ENCODE measurements around the gene TSGA10.
"Not testable (repeated sequence)": the region's sequence is repeated elsewhere in the genome, so short reads cannot be mapped to it uniquely, and the experiment has no call there.

The TSGA10 gene

DNA sequence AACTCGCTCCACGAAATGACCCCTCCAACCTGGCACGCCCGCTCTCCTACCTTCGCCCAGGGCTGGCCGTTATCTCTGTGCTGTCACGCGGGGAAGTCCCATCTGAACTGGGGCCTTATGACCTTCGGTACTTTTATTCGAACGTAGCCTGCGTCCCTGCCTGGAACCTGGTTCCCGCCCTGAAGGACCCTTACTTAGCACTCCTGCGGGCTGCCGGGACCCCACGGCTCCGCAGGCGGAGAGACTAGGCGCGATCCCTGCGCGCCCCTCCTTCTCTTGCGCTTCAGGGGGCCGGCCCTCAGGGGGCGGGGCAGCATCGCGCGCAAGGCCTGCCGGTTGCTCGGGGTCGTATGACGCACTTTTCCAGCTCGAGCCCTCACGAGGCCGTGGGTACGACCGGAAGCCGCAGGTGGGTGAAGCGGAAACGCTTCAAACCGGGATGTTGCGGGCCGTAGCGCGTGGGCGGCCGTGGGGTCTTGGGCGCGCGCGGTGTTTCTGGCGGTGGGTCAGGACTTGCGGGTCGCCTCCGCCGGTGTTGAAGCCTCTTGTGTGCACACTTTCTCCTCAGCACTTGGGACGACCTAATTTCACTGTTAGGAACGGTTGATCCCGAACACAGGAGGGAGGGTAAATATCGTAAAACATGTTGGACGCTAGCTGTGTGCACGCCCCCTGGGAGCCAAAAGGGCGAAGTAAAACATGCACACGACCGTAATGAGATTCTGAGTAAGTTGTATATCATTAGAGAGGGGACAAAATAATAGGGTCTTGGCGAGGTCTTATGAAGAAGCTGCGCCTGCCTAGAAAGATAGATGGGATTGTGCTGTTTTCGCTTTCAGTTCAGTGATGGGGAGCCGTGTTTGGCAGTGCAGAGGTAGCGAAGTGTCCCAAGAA is at the start of gene TSGA10, which contains the start of gene LIPT1:
TSGA10 (minus strand) TSS at position 300 of the 894 bp plus-strand sequence. CDS start 45,503 bp downstream, outside the sequence.
LIPT1 (plus strand) TSS at position 325 of the 894 bp plus-strand sequence. CDS start 6,991 bp downstream, outside the sequence.
- DNase-seq (ENCODE audit: low read depth), result peak; percentile 88

DNA sequence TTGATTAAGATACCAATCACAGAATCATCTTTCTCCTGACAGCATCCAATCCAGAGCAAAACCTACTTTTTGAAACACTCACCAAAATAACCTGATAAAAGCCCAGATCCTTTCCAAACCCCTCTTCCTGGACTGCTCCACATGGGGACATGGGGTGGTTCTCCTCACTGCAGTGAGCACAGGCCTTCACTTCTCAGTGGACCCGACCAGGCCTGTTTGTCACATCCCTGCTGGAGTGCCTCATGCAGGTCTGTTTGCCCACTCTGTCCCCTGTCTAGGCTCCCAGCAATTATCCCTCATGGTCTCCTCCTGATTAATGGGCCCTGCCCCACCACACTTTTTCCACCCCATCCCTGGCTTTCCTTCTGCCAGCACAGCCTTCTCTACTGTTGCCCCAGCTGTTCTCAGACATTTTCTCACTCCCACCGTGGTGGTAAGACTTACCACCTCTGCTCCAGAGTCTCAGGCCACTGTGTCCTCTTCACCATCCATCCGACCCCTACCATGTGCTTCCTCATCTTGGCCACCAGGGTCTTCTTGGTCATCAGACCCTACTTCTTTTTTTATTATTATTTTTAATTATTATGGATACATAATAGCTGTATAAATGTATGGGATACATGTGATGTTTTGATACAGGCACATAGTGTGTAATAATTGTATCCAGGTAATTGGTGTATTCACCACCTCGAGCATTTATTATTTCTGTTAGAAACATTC is 47.4 kb upstream of the TSGA10 start:
- DNase-seq (ENCODE audit: low read depth), result no peak

DNA sequence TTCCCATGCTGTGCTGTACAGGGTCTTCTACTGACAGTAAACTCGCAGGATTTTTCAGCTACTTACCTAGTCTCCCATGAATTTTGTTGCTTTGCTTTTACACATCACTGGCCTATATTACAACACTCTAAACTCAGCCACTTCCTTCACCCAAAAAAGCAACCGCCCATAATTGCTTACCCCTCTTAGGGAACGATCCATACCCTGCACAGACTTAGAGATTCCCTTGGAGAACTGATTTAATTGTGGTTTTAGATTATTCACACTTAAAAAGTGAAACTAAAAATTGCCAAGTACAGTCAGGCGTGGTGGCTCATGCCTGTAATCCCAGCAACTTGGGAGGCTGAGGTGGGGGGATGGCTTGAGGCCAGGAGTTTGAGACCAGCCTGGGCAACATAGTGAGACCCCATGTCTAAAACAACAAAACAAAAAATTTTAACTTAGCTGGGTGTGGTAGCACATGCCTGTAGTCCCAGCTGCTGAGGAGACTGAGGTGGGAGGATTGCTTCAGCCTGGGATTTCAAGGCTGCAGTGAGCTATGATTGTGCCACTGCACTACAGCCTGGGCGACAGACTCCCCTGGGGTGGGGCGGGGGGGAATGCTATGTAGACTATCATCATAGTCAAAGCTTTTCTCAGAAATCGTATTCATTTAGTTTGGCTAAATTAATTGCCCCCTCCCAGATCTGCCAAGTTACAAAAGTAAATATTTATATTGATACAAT is 45.5 kb upstream of the TSGA10 start:
- no peak for DNase-seq (ENCODE audit: low read depth)

DNA sequence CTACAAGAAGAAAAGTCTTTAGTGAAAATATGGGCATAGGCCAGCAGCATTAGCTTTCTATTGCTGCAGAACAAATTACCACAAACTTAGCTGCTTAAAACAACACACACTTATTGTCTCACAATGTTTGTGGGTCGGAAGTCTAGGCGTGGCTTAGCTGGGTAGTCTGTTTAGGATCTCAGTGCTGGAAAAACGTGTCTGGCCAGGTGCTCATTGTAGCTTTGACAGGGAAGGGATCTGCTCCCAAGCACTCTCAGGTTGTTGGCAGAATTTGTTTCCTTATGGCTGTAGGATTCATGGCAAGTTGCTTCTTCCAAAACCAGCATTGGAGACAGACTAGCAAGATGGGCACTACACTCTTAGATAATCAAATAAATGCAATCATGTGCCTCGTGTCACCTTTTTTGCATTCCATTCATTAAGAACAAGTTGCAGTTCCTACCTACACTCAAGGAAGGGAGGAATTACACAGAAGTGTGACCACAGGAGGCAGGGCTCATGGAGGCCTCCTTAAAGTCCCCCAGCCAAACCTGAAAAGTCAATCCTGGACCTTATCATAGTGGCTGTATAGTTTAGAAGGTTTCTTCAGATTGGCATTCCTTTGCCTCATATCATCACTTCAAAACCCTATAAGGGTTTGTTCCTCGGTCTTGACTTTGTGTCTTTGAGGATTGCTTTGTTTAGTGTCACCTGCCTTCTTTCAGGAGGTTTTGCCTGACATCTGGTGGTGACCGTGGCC is 43.5 kb upstream of the TSGA10 start:
- no peak for DNase-seq (ENCODE audit: low read depth)

DNA sequence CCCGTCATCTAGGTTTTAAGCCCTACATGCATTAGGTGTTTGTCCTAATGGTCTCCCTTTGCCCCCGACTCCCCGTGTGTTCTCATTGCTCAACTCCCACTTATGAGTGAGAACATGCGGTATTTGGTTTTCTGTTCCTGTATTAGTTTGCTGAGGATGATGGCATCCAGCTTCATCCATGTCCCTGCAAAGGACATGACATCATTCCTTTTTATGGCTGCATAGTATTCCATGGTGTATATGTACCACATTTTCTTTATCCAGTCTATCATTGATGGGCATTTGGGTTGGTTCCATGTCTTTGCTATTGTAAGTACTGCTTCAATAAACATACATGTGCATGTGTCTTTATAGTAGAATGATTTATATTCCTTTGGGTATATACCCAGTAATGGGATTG is 37.6 kb upstream of the TSGA10 start:
- not testable (repeated sequence) for DNase-seq (ENCODE audit: low read depth)

DNA sequence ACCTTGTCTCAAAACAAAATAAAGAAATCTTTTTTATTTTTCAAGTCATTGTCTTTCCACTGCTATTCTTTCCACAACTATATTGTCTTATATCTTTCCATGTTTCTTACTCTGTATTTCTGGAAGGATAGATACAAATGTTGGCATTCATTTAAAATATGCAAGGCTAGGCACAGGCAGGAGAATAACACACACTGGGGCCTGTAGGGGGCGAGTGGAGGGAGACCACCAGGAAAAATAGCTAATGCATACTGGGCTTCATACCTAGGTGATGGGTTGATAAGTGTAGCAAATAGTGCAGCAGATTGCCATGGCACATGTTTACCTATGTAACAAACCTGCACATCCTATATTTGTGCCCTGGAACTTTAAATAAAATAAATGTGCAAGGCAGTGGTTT is 35.8 kb upstream of the TSGA10 start:
- no peak for DNase-seq (ENCODE audit: low read depth)

DNA sequence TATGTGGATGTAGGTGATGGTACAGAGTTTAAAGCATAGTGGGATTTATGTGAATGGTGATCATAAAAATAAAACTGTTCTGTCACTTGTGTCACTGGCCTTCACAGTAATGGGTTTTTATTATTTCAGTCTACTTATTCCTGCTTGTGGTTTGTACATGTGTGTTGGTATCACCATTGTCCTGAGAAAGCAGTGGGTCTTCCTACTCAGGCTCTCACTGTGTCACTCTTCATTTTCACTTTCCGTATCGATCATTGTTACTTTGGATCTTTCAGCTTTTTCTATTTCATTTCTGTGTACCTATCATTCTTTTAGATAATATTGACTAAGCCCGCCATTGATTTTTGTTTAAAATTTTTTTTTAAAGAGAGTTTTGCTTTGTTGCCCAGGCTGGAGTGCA is 33.6 kb upstream of the TSGA10 start:
- DNase-seq (ENCODE audit: low read depth), result no peak

DNA sequence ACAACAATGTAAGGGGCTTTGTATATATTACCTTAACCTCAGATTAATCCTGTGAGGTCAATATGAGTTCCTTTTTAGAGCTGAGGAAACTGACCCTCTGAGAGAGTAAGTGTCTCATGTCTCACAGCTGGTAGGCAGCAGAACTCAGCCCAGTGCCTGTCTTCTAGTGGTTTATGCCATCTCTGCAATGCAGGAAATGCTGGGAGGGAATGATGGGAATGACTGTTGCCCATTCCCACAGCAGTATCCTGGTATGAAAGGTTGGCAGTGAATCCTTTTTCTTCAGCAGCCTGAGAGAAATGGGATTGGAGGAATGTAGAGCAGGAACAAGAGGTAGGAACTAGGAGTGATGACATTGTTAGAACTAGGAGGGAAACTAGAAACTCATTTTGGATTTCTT is 32.3 kb upstream of the TSGA10 start:
- peak; percentile 27 for DNase-seq (ENCODE audit: low read depth)

DNA sequence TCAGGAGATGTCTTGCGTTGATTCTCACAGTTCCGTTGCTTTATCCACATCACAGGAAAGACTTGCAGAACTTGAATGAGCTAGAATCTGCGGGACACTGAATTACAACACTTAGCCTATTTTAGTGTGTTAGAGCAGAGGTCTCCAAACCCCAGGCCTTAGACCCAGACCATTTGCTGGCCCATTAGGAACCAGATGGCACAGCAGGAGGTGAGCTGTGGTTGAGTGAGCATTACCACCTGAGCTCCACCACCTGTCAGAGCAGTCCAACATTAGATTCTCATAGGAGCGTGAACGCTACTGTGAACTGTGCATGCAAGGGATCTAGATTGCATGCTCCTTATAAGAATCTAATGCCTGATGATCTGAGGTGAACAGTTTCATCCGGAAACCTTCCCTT is 30.1 kb upstream of the TSGA10 start:
- no peak for DNase-seq (ENCODE audit: low read depth)

DNA sequence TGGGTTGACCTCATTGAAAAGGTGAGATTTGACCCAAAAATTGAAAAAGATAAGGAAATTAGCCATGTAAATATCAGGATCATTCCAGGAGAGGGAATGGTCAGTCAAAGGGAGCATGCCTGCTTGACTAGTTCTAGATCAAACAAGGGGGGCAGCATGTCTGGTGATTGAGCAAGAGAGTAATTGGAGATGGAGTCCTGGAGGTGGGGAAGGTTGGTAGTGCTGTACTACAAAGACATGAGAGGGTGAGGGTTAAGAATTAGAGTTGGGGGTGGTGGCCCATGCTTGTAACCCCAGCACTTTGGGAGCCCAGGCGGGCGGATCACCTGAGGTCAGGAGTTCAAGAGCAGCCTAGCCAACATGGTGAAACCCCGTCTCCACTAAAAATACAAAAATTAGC is 28.3 kb upstream of the TSGA10 start:
- DNase-seq (ENCODE audit: low read depth), result no peak

GRCh38 chr2:99181624-99182000 is 26.9 kb upstream of the TSGA10 start:
- peak; percentile 13 for DNase-seq (ENCODE audit: low read depth)

DNA sequence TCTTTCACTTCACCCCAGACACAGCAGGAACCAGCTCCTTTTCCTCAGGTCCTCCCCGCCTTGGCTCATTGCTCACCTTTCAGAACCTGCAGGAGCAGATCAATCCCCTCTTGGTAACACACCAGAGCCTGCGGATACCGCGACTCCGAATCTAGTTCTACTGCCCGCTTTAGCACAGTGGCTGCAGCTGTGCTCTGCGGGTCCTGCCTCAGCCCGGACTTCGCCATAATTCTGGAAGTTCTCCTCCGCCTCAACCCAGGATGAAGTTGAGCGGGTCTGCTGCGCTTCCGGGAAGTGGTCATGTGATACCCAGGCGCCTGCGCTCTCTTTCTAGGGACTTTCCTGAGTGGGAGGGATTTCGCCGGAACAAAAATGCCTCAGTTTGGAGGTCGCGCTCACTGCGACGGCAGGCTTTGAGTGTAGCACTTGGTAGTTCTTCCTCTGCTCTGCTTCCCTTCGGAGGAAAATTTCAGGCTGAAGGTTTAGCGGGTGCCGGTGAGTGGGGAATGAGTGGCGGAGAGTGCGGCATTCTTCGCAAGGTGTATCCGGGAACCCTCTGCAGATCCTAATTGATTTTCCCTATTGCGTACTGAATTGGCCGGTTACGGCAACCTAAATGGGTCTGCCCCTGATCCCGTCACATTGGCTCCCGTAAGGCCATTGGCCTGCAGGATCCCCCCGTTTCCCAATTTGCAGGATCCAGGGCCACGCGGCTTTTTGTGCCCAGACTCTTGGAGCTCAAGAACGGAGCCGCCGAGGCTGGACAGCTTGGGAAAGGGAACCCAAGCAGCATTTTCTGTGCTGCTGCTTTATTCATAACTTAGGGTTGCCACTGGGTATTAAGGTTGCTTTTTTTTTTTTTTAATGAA is 26.2 kb upstream of the TSGA10 start, which contains the start of the genes MITD1 and MRPL30:
MITD1 (minus strand) TSS at position 304 of the 869 bp plus-strand sequence; CDS start at position 227, 77 bp downstream.
MRPL30 (plus strand) TSS at position 430 of the 869 bp plus-strand sequence. CDS start 5,020 bp downstream, outside the sequence.
- peak; percentile 96 for DNase-seq (ENCODE audit: low read depth)

- DNase-seq (ENCODE audit: low read depth), result no peak
Observed at GRCh38 chr2:99171377-99172140, 16.8 kb upstream of the TSGA10 start.

DNA sequence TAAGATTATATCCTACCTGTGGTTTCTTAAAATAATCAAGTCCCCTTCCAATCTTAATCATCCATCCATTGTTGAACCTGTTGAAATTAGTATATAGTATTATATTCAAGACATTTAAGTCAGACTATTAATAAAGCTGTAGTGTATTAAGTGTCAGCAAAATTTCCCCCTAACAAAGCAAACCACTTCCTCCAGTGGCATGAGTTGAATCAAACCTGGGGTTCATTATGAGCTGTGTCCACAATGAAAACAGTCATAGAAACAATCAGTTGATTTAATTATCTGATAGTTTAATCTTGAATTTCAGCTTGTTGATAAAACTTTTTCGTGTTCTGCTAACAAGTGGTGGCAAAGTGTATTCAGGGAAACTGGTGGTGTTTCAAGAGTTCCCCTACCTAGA is 14.8 kb upstream of the TSGA10 start:
- no peak for DNase-seq (ENCODE audit: low read depth)

DNA sequence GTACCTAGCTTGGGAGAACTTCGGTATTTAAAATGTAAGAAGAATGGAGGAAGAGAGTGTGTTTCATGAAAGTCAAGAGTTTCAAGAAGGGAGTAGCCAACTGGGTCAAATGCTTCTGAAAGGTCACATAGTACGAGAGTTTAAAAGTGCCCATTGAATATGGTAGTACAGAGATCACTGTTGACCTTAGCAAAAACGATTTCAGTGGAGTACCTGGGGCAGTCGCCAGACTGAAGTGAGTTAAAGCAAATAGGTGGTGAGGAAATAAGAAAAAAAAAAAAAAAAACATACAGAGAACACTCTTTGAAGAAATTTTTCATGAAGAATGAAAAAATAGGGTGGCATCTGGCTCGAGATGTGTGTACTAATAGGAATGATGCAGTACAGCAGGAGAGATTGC is 11.5 kb upstream of the TSGA10 start:
- no peak for DNase-seq (ENCODE audit: low read depth)

DNA sequence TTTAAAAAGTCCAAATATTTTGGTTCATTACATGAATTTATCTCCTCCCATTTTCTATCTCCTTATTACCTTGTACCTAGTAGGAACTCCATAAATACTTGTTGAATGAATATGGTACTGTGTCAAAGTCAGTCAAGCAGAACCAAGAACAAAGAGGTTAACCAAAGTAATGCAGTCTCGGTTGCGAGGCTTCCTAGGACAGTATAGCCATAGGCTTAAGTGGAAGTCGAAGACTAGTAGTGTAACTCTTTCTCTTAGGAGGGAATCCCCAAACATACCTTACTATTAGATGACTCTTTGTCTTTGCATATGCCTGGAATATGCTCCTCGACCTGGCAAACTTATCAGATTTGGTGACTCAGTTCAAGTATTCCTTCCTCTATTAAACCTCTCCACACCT is 4.9 kb upstream of the TSGA10 start:
- no peak for DNase-seq (ENCODE audit: low read depth)

GRCh38 chr2:99158599-99158998 is 3.9 kb upstream of the TSGA10 start:
- DNase-seq (ENCODE audit: low read depth), result no peak

GRCh38 chr2:99156891-99157290 is 2.1 kb upstream of the TSGA10 start:
- DNase-seq (ENCODE audit: low read depth), result no peak

- no peak for DNase-seq (ENCODE audit: low read depth)
Observed at GRCh38 chr2:99153921-99154604, 679 bp downstream of the TSGA10 start.
